ENCODE data around the gene SETBP1.

Gene SETBP1

DNA sequence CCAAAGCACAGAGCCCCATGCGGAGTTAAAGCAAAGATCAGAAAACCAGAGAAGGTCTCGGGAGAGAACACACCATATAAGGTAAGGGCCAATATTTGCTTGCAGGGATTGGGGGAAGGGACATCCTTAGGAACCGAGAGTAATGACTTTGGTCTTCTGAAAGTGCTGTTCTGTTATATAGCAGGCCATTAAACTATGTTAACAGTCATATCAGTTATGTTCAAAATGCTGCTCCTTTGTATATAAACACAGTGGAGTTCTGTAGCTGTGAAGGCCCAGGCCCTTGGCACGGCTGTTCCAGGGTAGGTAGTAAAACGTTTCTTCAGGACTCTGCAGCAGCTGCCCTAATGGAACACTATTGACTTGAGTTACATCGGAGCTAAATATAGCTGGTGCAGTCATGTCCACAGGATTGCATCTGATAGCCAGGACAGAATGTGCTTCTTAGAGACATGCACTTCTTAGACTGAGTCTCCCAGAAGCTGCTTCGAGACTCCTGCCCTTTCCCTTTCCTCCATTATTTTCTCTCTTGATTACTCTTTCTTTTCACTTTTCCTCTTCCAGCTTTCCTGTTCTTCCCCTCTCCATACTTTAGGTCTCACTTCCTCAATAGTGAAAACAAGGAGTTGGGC, 122.4 kb downstream of the SETBP1 start:
- H3K9me3 ChIP-seq: no peaks in the 10 kb centered on the region
- no peaks in the 10 kb centered on the region for H3K27me3 ChIP-seq
- no peaks in the 10 kb centered on the region for H3K36me3 ChIP-seq
- no peak overlapping the region for H3K4me3 ChIP-seq (ENCODE audit: low read depth, low read length)
- no peaks in the 10 kb centered on the region for H3K4me1 ChIP-seq
- no peak for DNase-seq
- TF ChIP-seq, protein P1, sequence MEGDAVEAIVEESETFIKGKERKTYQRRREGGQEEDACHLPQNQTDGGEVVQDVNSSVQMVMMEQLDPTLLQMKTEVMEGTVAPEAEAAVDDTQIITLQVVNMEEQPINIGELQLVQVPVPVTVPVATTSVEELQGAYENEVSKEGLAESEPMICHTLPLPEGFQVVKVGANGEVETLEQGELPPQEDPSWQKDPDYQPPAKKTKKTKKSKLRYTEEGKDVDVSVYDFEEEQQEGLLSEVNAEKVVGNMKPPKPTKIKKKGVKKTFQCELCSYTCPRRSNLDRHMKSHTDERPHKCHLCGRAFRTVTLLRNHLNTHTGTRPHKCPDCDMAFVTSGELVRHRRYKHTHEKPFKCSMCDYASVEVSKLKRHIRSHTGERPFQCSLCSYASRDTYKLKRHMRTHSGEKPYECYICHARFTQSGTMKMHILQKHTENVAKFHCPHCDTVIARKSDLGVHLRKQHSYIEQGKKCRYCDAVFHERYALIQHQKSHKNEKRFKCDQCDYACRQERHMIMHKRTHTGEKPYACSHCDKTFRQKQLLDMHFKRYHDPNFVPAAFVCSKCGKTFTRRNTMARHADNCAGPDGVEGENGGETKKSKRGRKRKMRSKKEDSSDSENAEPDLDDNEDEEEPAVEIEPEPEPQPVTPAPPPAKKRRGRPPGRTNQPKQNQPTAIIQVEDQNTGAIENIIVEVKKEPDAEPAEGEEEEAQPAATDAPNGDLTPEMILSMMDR (IDR thresholded peaks at IDR 0.05; ENCODE audit: low read depth, low read length): no peak

DNA sequence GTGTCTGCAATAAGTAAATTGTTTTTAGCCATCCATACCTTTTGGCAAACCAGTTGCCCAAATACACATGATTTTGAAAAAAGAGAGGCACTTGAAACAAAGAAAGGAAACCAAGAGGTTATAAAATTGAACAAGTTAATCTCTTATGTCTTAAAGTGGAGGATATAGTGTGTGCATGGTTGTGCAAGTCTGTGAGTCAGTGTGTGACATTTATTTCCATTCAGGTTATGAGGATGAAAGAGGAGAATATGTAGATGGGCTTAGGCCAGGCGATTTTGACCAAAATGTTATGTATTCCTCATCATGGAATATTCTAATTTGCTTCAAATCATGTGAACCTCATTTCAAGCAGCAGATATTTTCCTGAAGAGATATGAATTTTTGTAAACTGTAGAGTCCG, 123.3 kb downstream of the SETBP1 start:
- H3K9me3 ChIP-seq: no peaks in the 10 kb centered on the region
- no peak for DNase-seq
- H3K36me3 ChIP-seq: no peaks in the 10 kb centered on the region
- H3K4me3 ChIP-seq (ENCODE audit: low read depth, low read length): no peak overlapping the region
- TF ChIP-seq, protein P1 (IDR thresholded peaks at IDR 0.05; ENCODE audit: low read depth, low read length): no peak
- no peaks in the 10 kb centered on the region for H3K4me1 ChIP-seq
- no peaks in the 10 kb centered on the region for H3K27me3 ChIP-seq

DNA sequence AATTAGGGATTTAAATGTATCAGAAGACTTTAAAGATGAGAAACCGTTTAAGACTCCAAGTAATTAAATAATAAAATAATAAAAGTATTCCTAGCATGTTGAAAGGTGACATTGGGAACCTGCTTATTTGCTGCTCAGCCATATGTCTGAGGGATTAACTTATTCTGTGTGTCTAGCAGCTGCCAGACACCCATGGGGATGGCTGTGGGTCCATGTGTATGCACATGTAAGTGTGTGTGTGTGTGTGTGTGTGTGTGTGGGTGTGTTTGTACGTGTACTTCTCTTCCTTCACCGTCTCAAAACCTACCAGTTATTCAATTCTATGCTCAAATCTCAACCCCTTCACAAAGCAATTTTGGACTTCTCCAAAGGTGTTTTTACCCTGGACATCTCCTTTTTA, 124.5 kb downstream of the SETBP1 start:
- Histone ChIP-seq H3K9me3 (no peaks in the 10 kb centered on the region), H3K27me3 (no peaks in the 10 kb centered on the region), H3K36me3 (no peaks in the 10 kb centered on the region), H3K4me1 (no peaks in the 10 kb centered on the region), H3K4me3 (ENCODE audit: low read depth, low read length) (no peak overlapping the region)
- DNase-seq: no peak
- TF ChIP-seq, protein P1 (IDR thresholded peaks at IDR 0.05; ENCODE audit: low read depth, low read length): no peak

DNA sequence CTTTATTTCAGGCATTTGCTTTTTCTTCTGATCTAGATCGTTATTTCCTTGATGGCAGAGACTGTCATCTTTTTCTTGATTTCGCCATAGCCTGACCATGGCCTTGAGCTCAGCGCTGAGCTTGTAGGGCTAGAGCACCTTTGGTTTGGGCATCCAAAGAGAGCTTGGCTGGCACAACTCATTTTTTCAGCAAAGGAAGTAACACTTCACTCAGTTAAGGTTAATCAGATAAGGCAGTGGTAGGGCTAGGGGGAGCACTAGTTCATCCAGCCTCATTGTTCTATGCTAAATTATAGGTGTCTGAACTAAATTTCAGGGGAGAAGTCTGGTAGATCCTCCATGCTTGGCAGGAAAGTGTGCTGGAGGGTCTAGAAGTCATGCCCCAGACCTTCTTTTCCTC, 125.0 kb downstream of the SETBP1 start:
- Histone ChIP-seq H3K36me3 (no peaks in the 10 kb centered on the region), H3K27me3 (no peaks in the 10 kb centered on the region), H3K4me1 (no peaks in the 10 kb centered on the region), H3K4me3 (ENCODE audit: low read depth, low read length) (no peak overlapping the region), H3K9me3 (no peaks in the 10 kb centered on the region)
- TF ChIP-seq, protein P1 (IDR thresholded peaks at IDR 0.05; ENCODE audit: low read depth, low read length): no peak
- DNase-seq: no peak

DNA sequence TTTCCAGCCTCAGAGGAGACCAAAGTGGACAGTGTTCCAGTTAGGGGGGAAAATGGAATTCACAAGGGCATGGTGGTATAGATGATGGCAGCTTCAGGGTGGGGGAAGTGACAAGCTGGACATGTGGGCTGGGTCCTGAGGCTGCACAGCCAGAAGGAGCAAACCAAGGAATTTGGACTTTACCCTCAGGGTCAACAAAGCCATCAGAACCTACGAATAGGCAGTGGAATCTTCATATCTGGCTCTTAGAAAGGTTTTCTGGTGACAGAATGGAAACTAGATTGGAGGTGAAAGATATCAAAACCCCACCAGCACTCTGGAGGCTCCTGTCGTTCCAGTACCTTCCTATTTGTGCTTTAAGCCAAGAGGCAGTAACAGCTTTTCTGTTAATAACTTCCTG, 127.1 kb downstream of the SETBP1 start:
- Histone ChIP-seq H3K36me3 (no peaks in the 10 kb centered on the region), H3K4me1 (no peaks in the 10 kb centered on the region), H3K4me3 (ENCODE audit: low read depth, low read length) (no peak overlapping the region), H3K27me3 (no peaks in the 10 kb centered on the region), H3K9me3 (no peaks in the 10 kb centered on the region)
- TF ChIP-seq, protein P1 (IDR thresholded peaks at IDR 0.05; ENCODE audit: low read depth, low read length): no peak
- no peak for DNase-seq

DNA sequence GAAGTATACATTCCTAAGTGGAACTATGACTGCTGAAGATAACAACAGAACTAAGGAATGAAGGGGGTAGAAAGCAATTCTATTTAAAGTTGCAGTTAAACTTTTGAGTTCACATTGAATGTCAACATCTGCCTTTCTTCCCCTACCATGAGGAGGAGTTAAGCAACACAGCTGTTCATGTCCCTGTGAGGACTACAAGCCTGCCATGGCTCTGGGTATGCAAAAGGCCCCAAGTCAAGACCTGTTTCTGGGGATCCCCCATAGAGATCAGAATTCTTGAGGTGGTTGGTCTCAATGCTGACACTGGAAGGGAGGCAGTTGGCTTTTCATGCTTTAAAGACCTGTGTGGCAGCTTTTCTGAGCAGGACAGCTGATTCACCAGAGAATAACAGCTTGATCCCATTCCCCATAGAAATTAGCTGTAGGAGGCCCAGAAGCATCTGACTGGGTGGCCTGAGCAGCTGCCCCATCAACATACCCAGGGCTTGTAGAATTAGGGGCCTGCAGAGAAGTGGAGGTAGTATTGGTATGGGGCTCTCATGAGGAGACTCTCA, 131.0 kb downstream of the SETBP1 start:
- TF ChIP-seq, protein P1 (IDR thresholded peaks at IDR 0.05; ENCODE audit: low read depth, low read length): no peak
- Histone ChIP-seq H3K36me3 (no peaks in the 10 kb centered on the region), H3K27me3 (no peaks in the 10 kb centered on the region), H3K9me3 (no peaks in the 10 kb centered on the region), H3K4me1 (no peaks in the 10 kb centered on the region), H3K4me3 (ENCODE audit: low read depth, low read length) (no peak overlapping the region)
- DNase-seq: no peak
